Brain microvascular endothelial cell (primary cell): ENCODE measurements around the gene FAM171A1.
A peak's percentile ranks its signal among the peaks of the same experiment; 100 is the strongest.

ENCODE experiments used
- DNase-seq: peaks from one replicate; pipeline ENCODE4 v3.0.0-alpha.2; 2020
- H3K27ac ChIP-seq: fragments of 250-450 bp; sonication (Bioruptor Pico); 2 replicates; pipeline ENCODE4 v1.5.1; 2020; ENCODE audit warnings: mild to moderate bottlenecking, moderate library complexity
- H3K27me3 ChIP-seq: fragments of 250-450 bp; sonication (Bioruptor Pico); replicated peaks from 2 replicates; pipeline ENCODE4 v1.5.1; 2020; ENCODE audit warnings: mild to moderate bottlenecking
- H3K36me3 ChIP-seq: fragments of 250-450 bp; sonication (Bioruptor Pico); replicated peaks from 2 replicates; pipeline ENCODE4 v1.5.1; 2020; ENCODE audit warnings: mild to moderate bottlenecking
- H3K4me3 ChIP-seq: 2 replicates; pipeline ENCODE4 v1.5.1; 2011; ENCODE audit warnings: low read depth, mild to moderate bottlenecking, control low read depth, low read length, moderate library complexity
- in situ Hi-C: cut with HindIII; loops from 2 replicates; pipeline ENCODE4 v1.10.0; 2017; ENCODE audit warnings: low sequenced_read_pairs, low pct_ligation_motif_present
- TF ChIP-seq, protein P1 (sequence below): IDR thresholded peaks from 2 replicates; pipeline ENCODE4 v1.5.1; 2011; ENCODE audit warnings: low read depth, mild to moderate bottlenecking, moderate library complexity, low read length, control low read depth, inconsistent platforms; ENCODE audit errors: missing control alignments

Gene FAM171A1

GRCh38 chr10:15316145-15316544 is 54.9 kb downstream of the FAM171A1 start:
- Histone ChIP-seq H3K27me3 (no peaks in the 10 kb centered on the region), H3K36me3 (no peaks in the 10 kb centered on the region), H3K4me3 (no peak overlapping the region), H3K27ac (no peak overlapping the region)
- TF ChIP-seq, protein P1, sequence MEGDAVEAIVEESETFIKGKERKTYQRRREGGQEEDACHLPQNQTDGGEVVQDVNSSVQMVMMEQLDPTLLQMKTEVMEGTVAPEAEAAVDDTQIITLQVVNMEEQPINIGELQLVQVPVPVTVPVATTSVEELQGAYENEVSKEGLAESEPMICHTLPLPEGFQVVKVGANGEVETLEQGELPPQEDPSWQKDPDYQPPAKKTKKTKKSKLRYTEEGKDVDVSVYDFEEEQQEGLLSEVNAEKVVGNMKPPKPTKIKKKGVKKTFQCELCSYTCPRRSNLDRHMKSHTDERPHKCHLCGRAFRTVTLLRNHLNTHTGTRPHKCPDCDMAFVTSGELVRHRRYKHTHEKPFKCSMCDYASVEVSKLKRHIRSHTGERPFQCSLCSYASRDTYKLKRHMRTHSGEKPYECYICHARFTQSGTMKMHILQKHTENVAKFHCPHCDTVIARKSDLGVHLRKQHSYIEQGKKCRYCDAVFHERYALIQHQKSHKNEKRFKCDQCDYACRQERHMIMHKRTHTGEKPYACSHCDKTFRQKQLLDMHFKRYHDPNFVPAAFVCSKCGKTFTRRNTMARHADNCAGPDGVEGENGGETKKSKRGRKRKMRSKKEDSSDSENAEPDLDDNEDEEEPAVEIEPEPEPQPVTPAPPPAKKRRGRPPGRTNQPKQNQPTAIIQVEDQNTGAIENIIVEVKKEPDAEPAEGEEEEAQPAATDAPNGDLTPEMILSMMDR: no peak
- in situ Hi-C loops: no loop called here
- no peak for DNase-seq

GRCh38 chr10:15315286-15315685 is 55.8 kb downstream of the FAM171A1 start:
- Histone ChIP-seq H3K27ac (no peak overlapping the region), H3K36me3 (no peaks in the 10 kb centered on the region), H3K27me3 (no peaks in the 10 kb centered on the region), H3K4me3 (no peak overlapping the region)
- DNase-seq: no peak
- TF ChIP-seq, protein P1: no peak
- in situ Hi-C loops: no loop called here

DNA sequence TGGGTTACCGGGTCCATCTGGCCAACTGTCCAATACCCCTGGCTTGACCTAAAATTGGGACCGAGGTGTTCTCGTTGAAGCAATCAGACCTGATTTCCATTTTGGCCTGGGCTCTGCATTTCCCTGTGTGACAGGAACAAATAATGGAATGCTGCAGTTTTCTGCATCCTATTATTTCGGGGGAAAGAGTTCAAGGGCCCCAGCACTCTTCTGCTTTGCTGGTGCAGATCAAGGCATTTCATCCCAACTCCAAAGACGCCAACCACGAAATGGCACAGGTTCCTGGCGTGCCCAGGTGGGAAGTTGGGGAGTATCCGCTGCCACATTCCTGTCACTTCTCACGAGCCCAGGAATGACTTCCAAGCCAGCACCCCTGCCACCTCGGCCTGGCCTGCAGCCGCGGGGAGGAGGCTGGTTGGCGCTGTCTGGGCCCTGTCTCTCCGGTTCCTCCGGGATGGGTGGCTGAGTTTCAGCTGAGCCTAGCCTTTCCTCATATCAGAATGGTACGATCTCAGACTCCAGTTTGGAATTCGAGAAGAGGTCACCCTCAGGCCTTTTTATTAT is 56.5 kb downstream of the FAM171A1 start:
- TF ChIP-seq, protein P1: no peak
- no peaks in the 10 kb centered on the region for H3K36me3 ChIP-seq
- H3K27me3 ChIP-seq: no peaks in the 10 kb centered on the region
- H3K4me3 ChIP-seq: no peak overlapping the region
- in situ Hi-C loops: no loop called here
- H3K27ac ChIP-seq: no peak overlapping the region
- no peak for DNase-seq

- H3K27me3 ChIP-seq: no peaks in the 10 kb centered on the region
- no peak overlapping the region for H3K4me3 ChIP-seq
- DNase-seq: peak; percentile 33
- TF ChIP-seq, protein P1: no peak
- in situ Hi-C loops: no loop called here
- no peaks in the 10 kb centered on the region for H3K36me3 ChIP-seq
- no peak overlapping the region for H3K27ac ChIP-seq
These were observed 57.2 kb downstream of the FAM171A1 start for GRCh38 chr10:15313843-15314242.

DNA sequence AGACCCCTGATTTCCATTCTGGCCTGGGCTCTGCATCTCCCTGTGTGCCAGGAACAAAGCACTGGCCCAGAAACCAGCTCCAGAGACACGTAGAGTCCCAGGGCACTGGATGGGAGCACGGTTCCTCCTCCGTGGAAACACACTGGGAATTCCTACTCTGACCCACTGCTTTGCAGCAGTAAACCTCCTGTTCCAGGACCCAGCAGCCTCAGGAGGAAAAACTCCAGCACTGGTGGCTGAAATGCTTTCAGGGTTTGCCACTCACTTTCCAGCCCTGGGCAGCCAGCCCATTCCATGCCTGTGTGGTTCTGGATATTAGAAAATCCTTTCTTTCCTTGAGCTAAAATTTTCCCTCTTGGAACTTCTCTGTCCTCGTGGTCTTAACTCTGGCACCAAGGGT is 58.0 kb downstream of the FAM171A1 start:
- in situ Hi-C loops: no loop called here
- H3K36me3 ChIP-seq: no peaks in the 10 kb centered on the region
- TF ChIP-seq, protein P1: no peak
- DNase-seq: no peak
- no peak overlapping the region for H3K4me3 ChIP-seq
- no peaks in the 10 kb centered on the region for H3K27me3 ChIP-seq
- H3K27ac ChIP-seq: no peak overlapping the region
